Measurements from ENCODE around the gene OPHN1. TPM values are rescaled to one million over a fixed set of nuclear protein-coding genes. Genes with fewer than 3 reads are reported as not detected.

OPHN1 gene
- total and polyA plus RNA-seq, 2 of the 13 experiments (the other 11 are each of a cell fraction or from before 2014, with no cell fraction given): 1.6 to 1.7 TPM

GRCh38 chrX:68424719-68425118 is 8.6 kb downstream of the OPHN1 start:
- H3K27me3 ChIP-seq (ENCODE audit: control insufficient read depth in 1 of 2, insufficient read depth in 2 of 2, low read length in 2 of 2): no peaks in the 10 kb centered on the region
- POLR2A ChIA-PET: no interaction called here
- no peaks in the 10 kb centered on the region for H3K36me3 ChIP-seq (replicated peaks in 1 of 2; ENCODE audit: control insufficient read depth in 1 of 2, insufficient read depth in 2 of 2, low read length in 2 of 2)
- no peak overlapping the region for H3K4me3 ChIP-seq (replicated peaks in 1 of 3; ENCODE audit: insufficient read depth in 1 of 3, low read depth in 2 of 3, low read length in 3 of 3)
- no peaks in the 10 kb centered on the region for H3K79me2 ChIP-seq (ENCODE audit: insufficient read depth, low read length)
- BruUV-seq (replicated peaks): no TSS peak
- CTCF ChIA-PET (ENCODE audit: low intra/inter-chr PET ratio, low total read pairs): no interaction called here
- no peaks in the 10 kb centered on the region for H4K20me1 ChIP-seq (ENCODE audit: insufficient read depth, low read length)
- H3K9me3 ChIP-seq (ENCODE audit: low read length): no peaks in the 10 kb centered on the region
- DNase-seq (ENCODE audit: low spot score) (no peak), FAIRE-seq (no peak), ATAC-seq (no peak)
- no peak overlapping the region for H3K4me2 ChIP-seq (ENCODE audit: low read depth, low read length)
- no peak overlapping the region for H3K27ac ChIP-seq (ENCODE audit: extremely low read length, insufficient read depth, low read length)
- WGBS (ENCODE audit: low lambda C conversion rate): no CpG with 5 or more reads among the region's 1 CpG
- H3K9ac ChIP-seq (ENCODE audit: insufficient read depth, low read depth, low read length): no peak overlapping the region
- in situ Hi-C loops (cut with HindIII; ENCODE audit: extremely low pct_ligation_motif_present, low pct_unique_long_range_greater_than_20kb) (no loop called here), intact Hi-C loops (cut with micrococcal nuclease; ENCODE audit: unreplicated experiment) (no loop called here)
- TF ChIP-seq MYPOP (CRISPR knock-in tag; IDR thresholded peaks at IDR 0.05): no peak
- TF ChIP-seq ZNF44 (CRISPR knock-in tag; IDR thresholded peaks at IDR 0.05): no peak
- TF ChIP-seq FOXP1 (IDR thresholded peaks at IDR 0.05): no peak
- no peak for TF ChIP-seq FOXP1 (CRISPR knock-in tag; IDR thresholded peaks at IDR 0.05)
- no peak for TF ChIP-seq REST (IDR thresholded peaks at IDR 0.05; ENCODE audit: borderline replicate concordance in 1 of 2, low read depth in 1 of 2, low read length in 2 of 2)
- no peak for TF ChIP-seq CEBPB (IDR thresholded peaks at IDR 0.05; ENCODE audit: borderline replicate concordance, low read depth, low read length)
- no peak for TF ChIP-seq ZMAT3 (CRISPR knock-in tag; conservative IDR thresholded peaks at IDR 0.05)
- no peak for TF ChIP-seq MEIS2 (CRISPR knock-in tag; IDR thresholded peaks at IDR 0.05)
- TF ChIP-seq ATM (IDR thresholded peaks at IDR 0.05; ENCODE audit: borderline replicate concordance): no peak
- H2AFZ ChIP-seq (ENCODE audit: low read length): no peak overlapping the region
- H3K4me1 ChIP-seq (ENCODE audit: insufficient read depth, low read length): no peaks in the 10 kb centered on the region

Measured in HepG2 (cell line).